HG03280 (cell line): ENCODE results near the gene CPM.

Source experiments
- ATAC-seq: cut with Tn5 transposase; IDR thresholded peaks from one replicate; pipeline ENCODE4 v1.9.1; 2021; ENCODE audit warnings: mild to moderate bottlenecking, moderate library complexity; ENCODE audit not compliant: unreplicated experiment

CPM gene

GRCh38 chr12:68957273-68957672, 24.3 kb upstream of the CPM start:
- ATAC-seq: no peak

GRCh38 chr12:68956466-68956865, 23.5 kb upstream of the CPM start:
- no peak for ATAC-seq

GRCh38 chr12:68954811-68955210, 21.8 kb upstream of the CPM start:
- ATAC-seq: no peak

DNA sequence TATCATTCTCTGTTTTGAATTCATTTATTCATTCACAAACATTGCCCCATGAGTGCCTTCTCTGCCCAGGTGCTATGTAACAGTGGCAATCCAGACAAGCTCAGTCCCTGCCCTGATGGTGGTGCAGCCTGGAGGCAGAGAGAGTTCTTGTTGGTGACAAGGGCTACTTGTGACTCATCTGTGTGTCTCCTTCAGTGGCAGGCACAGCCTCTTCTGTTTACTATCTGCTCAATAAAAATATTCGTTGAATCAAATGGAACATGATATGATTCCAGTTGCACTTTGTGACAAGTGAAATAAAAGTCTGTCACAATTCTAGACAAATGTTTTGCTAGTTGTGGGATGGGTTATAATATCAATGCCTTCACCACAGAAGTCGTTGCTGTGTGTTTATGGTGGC, 20.6 kb upstream of the CPM start:
- no peak for ATAC-seq

DNA sequence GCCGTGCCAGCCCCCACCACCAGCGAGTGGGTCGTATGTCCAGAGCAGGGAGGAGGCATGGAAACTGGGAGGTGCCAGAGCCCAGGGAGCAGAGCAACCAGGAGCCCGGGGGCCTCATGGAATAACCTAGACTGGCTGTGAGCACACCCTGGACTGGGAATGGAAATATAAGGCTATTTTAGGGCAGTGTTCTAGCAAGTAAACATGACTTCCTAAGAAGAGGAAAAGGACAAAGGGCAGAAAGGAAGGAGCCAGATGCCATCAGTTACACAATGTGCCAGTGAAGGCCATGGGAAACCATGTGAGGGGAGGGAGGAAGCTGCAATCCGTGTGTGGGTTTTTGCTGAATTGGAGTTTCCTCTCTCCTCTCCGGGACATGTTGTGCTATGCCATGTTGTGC, 18.7 kb upstream of the CPM start:
- ATAC-seq: no peak

GRCh38 chr12:68950511-68950910, 17.5 kb upstream of the CPM start:
- no peak for ATAC-seq

DNA sequence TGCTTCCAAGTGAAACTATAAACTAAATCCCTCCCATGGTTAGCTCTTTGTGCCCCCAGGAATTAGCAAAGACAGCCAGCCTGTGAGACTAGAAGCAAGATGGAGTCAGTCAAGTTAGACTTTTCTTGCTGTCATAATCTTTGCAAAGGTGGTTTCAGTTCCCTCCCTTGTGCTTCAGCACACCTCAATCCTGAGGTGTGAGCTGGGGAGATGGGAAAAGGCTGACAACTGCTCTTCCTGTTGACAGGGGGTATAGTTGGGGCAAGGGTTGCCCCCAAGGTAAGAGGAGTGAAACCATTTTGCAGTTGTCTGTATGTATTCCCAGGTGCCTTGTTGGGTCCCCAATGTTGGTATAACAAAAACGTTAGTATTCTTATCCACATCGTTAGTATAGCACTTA, 12.3 kb upstream of the CPM start:
- no peak for ATAC-seq

- no peak for ATAC-seq
These were observed 11.5 kb upstream of the CPM start for GRCh38 chr12:68944296-68945076.

DNA sequence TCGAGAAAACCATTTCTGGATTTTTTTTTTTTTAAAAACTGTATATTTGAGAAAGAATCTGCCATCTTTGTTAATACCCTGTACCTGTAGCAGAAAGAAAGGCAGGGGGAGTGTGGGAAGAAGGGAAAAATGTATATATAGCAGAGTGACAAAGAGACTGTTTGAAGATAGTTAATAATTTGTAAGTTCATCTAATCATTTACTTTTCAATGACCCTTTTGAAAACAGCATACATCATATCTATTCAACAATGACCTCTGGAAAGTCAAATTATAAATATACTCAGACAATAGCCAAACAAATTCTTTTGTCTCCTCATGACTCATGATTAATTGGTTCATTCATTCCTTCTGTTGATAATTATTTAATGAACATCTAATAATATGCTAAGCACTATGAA, 10.9 kb upstream of the CPM start:
- no peak for ATAC-seq

DNA sequence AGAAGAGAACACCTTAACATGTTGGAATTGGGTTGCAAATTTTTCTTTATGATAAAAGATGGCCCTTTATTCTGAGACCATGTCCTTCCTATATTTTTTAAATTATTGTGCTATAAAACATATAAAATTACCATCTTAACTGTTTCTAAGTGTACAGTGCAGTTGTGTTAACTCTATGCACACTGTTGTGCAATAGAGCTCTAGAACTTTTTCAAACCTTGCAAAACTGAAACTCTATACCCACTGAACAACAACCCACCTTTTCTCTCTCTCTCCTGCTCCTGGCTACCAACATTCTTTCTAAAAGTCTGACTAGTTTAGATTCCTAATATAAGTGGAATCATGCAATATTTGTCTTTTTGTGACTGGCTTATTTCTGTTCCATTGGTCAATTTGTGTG, 7.8 kb upstream of the CPM start:
- no peak for ATAC-seq

- no peak for ATAC-seq
These were observed 6.5 kb upstream of the CPM start for GRCh38 chr12:68939505-68939904.

- no peak for ATAC-seq
These were observed 1.4 kb upstream of the CPM start for GRCh38 chr12:68934392-68934791.

GRCh38 chr12:68932128-68932960, 627 bp downstream of the CPM start:
- ATAC-seq: peak; percentile 40

GRCh38 chr12:68930178-68930577, 2.8 kb downstream of the CPM start:
- no peak for ATAC-seq

DNA sequence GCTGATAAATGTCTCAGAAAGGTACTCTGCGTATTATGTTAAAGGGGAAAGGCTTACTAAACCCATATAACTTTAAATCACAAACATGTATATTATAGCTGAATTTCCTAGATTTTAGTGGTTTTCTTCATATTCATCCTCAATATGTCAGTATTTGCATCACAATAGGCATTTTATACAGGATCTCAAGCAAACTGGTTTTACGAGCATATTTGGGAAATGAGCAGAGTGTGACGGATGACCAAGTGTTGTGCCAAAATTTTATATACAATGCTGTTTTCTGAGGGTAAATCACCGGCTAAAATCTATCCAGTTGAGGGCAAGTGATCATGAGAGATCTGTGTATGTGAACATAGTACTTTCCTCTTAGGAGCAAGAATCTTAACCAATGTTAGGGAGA, 8.4 kb downstream of the CPM start:
- no peak for ATAC-seq

DNA sequence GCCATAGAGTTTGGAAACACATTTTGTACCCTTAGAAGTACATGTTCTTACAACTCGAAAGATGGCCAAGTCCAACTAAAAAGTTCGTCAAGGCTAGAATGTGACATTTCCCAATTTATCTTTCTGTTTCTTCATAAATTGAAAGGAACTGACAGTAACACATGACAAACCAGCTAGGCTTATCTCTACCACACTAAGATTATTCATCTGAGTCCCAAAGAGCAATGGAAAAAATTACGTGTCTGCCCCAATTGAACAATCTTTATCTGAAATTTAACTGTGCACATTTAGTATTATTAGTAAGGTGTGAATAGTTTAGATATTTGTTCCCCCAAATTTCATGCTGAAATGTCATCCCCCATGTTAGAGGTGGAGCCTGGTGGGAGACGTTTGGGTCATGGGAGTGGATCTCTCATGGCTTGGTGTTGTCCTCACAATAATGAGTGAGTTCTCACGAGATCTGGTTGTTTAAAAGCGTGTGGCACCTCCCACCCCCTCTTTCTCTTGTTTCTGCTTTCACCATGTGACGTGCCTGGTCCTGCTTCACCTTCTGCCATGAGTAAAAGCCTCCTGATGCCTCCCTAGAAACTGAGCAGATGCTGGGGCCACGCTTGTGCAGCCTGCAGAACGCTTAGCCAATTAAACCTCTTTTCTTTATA, 13.3 kb downstream of the CPM start:
- no peak for ATAC-seq

DNA sequence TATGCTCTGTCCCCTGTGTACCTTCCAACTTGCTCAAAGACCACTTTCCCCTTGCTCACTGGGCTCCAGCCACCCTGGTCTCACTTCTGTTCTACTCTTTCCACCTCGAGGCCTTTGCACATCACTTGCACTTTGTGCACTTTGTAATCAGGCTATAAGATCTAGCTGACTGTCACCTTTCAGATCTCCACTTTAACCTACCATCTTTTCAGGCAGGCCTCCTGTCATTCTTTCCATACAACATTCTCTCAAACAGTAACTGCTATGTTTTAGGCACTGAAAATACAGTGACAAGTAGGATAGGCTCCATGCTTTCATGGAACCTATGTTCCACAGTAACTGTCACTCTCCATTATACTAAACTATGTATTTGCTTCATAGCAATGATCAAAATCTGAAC, 14.0 kb downstream of the CPM start:
- ATAC-seq: no peak

DNA sequence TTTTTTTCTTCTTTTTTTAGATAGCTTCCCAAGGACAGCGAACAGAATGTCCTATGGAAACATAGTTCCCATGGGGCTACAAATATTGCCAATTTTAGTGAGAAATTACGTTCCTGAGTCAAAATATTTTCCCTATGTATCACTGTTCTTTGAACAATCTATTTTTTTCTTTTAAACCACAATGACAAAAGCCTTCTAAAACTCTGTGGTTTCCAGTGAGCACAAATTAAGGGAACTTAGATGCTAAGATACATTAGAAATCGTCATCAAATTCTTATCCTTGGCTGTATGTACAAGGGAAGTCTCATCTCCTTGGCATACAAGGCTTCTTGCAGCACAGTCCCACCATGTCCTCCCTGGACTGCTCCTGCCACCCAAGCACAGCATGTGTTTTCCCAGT, 17.9 kb downstream of the CPM start:
- no peak for ATAC-seq

GRCh38 chr12:68913682-68914081, 19.3 kb downstream of the CPM start:
- ATAC-seq: no peak

GRCh38 chr12:68912916-68913315, 20.1 kb downstream of the CPM start:
- ATAC-seq: no peak

GRCh38 chr12:68911197-68911718, 21.7 kb downstream of the CPM start:
- ATAC-seq: no peak

DNA sequence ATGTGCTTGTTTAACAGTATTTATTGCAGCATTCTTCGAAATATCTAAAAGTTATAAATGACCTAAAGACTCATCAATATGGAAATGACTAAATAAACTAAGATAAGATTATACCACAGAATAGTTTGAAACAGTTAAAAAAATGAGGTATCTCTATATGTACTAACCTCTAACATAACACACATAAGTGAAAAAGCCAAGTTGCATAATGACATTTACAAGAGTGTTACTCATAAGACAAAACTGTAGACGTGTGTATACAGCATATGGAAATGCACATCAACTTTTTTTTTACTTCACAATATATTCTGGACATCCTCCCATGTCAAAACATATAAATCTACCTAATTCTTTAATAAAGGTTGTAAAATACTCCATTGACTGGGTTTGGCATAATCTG, 22.8 kb downstream of the CPM start:
- ATAC-seq: no peak
